Measurements from ENCODE around the gene DIPK1A.

GRCh38 chr1:93001893-93002292 lies 40.6 kb upstream of the DIPK1A start:
- TF ChIP-seq, protein P1, sequence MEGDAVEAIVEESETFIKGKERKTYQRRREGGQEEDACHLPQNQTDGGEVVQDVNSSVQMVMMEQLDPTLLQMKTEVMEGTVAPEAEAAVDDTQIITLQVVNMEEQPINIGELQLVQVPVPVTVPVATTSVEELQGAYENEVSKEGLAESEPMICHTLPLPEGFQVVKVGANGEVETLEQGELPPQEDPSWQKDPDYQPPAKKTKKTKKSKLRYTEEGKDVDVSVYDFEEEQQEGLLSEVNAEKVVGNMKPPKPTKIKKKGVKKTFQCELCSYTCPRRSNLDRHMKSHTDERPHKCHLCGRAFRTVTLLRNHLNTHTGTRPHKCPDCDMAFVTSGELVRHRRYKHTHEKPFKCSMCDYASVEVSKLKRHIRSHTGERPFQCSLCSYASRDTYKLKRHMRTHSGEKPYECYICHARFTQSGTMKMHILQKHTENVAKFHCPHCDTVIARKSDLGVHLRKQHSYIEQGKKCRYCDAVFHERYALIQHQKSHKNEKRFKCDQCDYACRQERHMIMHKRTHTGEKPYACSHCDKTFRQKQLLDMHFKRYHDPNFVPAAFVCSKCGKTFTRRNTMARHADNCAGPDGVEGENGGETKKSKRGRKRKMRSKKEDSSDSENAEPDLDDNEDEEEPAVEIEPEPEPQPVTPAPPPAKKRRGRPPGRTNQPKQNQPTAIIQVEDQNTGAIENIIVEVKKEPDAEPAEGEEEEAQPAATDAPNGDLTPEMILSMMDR (IDR thresholded peaks at IDR 0.05): no peak
- TF ChIP-seq SIN3A (IDR thresholded peaks at IDR 0.05; ENCODE audit: borderline replicate concordance, insufficient read depth, low read depth, low read length) (no peak), POLR2AphosphoS5 (IDR thresholded peaks at IDR 0.05; ENCODE audit: low read depth, low read length) (no peak), TCF7L2 (IDR thresholded peaks at IDR 0.05; ENCODE audit: low read depth, low read length) (no peak)

Measured in Panc1 (cell line).